GM12873 (cell line): ENCODE data around the gene DSC1.

Experiments used
- TF ChIP-seq, protein P1 (sequence below): IDR thresholded peaks from 2 replicates; pipeline ENCODE4 v1.5.1; 2012; ENCODE audit warnings: low read depth, mild to moderate bottlenecking, moderate library complexity, low read length, control low read depth; ENCODE audit not compliant: insufficient read depth; ENCODE audit errors: missing control alignments

Gene DSC1

DNA sequence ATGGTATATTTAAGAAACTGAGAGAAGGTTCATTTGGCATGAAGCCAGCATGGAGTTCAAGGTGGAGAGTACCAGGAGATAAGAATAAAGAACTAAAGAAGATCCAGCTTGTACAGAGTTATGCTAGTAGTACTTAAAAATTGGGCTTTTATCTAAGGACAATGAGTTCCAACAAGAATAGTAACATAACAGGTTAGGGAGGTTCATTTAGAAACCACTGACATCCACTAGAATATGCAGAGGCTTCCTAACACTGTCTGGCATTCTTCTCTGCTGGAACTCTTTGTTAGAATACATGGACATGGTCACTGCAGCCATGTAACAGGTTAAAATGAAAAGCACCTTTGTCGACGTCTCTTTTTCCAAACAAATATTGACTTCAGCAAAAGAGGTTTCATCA, 42.6 kb upstream of the DSC1 start:
- TF ChIP-seq, protein P1, sequence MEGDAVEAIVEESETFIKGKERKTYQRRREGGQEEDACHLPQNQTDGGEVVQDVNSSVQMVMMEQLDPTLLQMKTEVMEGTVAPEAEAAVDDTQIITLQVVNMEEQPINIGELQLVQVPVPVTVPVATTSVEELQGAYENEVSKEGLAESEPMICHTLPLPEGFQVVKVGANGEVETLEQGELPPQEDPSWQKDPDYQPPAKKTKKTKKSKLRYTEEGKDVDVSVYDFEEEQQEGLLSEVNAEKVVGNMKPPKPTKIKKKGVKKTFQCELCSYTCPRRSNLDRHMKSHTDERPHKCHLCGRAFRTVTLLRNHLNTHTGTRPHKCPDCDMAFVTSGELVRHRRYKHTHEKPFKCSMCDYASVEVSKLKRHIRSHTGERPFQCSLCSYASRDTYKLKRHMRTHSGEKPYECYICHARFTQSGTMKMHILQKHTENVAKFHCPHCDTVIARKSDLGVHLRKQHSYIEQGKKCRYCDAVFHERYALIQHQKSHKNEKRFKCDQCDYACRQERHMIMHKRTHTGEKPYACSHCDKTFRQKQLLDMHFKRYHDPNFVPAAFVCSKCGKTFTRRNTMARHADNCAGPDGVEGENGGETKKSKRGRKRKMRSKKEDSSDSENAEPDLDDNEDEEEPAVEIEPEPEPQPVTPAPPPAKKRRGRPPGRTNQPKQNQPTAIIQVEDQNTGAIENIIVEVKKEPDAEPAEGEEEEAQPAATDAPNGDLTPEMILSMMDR = no peak

DNA sequence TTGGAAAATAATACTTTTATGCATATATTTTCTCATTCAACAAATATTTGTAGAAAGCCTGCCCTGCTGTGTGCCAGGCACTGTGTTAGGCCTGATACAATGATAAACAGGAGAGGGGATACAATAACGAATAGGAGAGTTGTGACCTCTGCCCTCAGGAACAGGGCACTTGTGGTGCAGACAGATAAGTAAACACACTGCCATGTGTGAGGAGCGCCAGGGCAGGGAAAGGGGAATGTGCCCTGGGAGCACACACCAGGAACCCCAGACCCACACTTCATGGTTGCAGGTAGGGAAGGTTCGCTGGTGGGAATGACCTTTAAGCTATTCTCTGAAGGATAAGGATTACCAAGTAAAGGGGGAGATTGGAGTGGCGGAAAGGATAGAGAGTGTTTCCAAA, 42.2 kb upstream of the DSC1 start:
- TF ChIP-seq, protein P1 = no peak

DNA sequence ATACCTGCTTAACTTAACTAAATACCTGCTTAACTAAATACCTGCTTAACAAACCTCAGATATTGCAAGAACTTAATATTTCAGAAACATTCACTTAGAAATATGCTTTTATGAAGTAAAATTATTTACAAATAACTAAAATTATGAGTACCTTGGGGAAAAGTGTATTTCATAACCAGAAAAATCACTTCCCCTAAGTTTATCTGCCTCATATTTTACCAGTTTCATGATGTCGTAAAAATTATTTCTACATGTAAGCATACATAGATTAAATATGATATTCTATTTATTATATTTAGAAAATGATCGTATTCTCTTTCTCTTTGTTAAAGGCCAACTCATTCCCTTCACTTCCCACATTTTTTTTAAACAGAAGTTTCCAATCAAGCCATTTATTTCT, 41.5 kb upstream of the DSC1 start:
- TF ChIP-seq, protein P1 = no peak

DNA sequence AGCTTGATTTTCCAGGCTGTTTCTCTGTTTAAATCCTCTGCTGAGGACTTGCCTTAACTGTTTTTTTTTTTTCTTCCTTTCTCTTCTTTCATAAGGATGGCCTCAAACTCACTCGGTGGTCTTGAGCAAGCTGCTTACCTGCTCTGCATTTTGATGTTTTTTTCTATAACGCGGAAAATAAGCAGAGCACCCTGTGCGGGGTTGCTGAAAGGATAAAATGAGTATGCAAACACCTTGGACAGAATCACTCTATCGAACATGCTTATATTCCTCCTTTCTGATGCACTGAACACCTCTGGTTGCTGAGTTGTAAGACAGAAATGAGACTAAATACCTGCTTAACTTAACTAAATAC, 41.1 kb upstream of the DSC1 start:
- TF ChIP-seq, protein P1 = no peak

DNA sequence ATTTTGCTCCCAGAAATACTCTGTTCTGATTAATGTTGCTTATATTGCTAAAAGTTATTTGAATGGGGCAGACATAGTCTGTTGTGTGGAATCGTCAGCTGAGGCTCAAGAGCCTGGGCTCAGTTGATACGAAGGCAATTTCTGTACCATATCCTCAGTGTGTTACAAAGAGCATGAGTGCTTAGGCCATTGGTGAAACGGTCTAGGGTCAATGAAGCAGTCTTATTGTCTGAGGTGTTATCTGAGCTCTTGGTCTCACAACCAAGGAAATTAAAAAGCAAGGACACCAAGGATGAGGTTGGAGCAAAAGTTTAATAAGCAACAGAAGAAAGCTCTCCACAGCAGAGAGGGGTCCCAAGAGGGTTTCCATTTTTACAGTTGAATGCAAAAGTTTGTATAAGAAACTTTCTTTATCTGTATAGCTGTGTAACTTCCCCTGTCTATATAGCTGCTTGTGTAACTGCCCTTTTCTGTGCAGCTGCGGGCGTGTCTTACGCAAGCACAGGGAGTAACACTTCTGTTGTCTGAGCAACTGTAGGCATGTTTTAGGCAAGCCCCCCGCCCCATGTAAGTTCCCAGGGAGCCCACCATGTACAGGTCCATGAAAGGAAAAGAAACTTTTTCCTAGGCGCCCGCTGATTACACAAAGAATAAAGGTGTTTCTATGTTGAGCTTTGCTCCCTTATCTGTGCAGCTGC, 40.6 kb upstream of the DSC1 start:
- TF ChIP-seq, protein P1 = no peak

DNA sequence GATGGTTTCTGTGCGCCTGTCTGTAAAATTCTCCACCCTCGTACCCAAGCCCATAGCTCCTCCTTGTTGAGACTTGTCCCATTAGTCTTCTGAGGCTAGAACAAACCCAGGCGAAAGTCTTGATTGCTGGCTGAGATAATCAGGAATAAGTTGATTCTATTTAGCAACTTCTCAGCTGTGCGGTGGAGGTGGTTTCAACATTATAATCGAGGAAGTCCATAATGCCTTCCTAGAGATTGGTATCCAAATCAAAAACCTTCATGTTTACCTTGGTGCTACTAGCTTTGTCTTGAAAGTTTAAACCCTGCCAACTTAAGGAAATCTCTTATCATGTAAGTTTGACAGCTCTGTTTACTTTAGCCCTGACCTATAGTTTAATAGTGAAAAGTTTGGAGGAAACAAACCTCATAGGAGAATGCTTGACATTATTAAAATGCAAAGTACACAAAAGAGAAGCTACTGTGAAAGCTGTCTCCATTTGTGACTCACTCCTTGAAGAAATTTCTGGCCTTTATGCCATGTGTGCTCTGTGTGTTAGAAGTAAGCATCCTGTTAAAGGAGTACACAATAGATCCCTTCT, 36.6 kb upstream of the DSC1 start:
- TF ChIP-seq, protein P1 = no peak

DNA sequence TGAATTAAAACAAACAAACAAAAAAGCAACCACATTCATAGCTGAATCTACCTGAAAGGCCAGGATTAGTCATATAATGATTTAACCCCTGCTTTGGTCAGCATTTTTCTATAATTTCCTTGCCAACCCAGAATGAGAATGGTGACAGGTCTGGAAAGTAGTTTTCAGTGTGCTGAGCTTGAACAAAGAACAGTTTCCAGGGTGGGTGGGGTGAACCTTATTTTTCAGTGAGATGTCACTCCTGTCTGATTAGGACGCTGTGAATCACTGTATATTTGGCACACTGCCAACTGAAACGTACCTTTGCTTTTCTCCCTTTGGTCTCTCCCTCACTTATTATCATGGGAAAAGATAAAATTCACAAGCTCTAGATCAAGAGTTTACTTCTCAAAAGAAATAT, 35.0 kb upstream of the DSC1 start:
- TF ChIP-seq, protein P1 = no peak

DNA sequence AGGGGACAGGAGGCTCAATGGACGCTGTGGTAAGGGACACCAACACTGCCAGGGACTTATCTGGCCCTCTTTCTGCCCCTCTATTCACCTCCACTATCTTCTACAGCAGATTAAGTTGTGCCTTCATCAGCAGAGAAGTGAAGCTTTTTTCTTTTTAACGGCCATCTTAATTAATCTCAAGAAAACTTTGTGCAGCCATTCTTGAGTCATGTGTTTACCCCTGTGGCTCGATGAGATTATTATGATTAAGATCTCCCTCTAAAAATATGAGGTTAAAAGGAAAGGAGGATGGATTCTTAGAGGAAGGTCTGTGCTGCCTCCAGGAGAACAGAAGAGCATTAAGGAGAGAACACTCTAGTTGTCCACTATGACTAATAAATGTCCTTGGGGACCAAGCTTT, 32.4 kb upstream of the DSC1 start:
- TF ChIP-seq, protein P1 = no peak
